Measurements from ENCODE around the gene BACH2.

GRCh38 chr6:90202156-90202555, 94.5 kb downstream of the BACH2 start:
- TF ChIP-seq EZH2 (IDR thresholded peaks at IDR 0.05; ENCODE audit: borderline replicate concordance, control insufficient read depth, low read depth, low read length) (no peak), RAD21 (IDR thresholded peaks at IDR 0.05; ENCODE audit: insufficient read depth, low read depth, low read length) (no peak), ATF3 (IDR thresholded peaks at IDR 0.05; ENCODE audit: borderline replicate concordance, extremely low read depth, low read depth, low read length) (no peak), TAF1 (IDR thresholded peaks at IDR 0.05; ENCODE audit: borderline replicate concordance, low read depth, low read length) (no peak), TCF7 (IDR thresholded peaks at IDR 0.05; ENCODE audit: borderline replicate concordance) (no peak), FOXM1 (IDR thresholded peaks at IDR 0.05; ENCODE audit: low read depth, low read length) (no peak)
- TF ChIP-seq, protein P1, sequence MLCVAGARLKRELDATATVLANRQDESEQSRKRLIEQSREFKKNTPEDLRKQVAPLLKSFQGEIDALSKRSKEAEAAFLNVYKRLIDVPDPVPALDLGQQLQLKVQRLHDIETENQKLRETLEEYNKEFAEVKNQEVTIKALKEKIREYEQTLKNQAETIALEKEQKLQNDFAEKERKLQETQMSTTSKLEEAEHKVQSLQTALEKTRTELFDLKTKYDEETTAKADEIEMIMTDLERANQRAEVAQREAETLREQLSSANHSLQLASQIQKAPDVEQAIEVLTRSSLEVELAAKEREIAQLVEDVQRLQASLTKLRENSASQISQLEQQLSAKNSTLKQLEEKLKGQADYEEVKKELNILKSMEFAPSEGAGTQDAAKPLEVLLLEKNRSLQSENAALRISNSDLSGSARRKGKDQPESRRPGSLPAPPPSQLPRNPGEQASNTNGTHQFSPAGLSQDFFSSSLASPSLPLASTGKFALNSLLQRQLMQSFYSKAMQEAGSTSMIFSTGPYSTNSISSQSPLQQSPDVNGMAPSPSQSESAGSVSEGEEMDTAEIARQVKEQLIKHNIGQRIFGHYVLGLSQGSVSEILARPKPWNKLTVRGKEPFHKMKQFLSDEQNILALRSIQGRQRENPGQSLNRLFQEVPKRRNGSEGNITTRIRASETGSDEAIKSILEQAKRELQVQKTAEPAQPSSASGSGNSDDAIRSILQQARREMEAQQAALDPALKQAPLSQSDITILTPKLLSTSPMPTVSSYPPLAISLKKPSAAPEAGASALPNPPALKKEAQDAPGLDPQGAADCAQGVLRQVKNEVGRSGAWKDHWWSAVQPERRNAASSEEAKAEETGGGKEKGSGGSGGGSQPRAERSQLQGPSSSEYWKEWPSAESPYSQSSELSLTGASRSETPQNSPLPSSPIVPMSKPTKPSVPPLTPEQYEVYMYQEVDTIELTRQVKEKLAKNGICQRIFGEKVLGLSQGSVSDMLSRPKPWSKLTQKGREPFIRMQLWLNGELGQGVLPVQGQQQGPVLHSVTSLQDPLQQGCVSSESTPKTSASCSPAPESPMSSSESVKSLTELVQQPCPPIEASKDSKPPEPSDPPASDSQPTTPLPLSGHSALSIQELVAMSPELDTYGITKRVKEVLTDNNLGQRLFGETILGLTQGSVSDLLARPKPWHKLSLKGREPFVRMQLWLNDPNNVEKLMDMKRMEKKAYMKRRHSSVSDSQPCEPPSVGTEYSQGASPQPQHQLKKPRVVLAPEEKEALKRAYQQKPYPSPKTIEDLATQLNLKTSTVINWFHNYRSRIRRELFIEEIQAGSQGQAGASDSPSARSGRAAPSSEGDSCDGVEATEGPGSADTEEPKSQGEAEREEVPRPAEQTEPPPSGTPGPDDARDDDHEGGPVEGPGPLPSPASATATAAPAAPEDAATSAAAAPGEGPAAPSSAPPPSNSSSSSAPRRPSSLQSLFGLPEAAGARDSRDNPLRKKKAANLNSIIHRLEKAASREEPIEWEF (IDR thresholded peaks at IDR 0.05; ENCODE audit: insufficient replicate concordance, low read depth, low read length) = no peak
